CD4-positive, alpha-beta T cell treated with Interleukin-12 subunit alpha and Interleukin-12 subunit beta, for 1 hour (primary cell): ENCODE data around the gene LGR6.
"Not testable (repeated sequence)": the region's sequence is repeated elsewhere in the genome, so short reads cannot be mapped to it uniquely, and the experiment has no call there.

Experiments used
- DNase-seq: peaks from one replicate; pipeline ENCODE4 v3.0.0-alpha.2; 2020

Gene LGR6, protein sequence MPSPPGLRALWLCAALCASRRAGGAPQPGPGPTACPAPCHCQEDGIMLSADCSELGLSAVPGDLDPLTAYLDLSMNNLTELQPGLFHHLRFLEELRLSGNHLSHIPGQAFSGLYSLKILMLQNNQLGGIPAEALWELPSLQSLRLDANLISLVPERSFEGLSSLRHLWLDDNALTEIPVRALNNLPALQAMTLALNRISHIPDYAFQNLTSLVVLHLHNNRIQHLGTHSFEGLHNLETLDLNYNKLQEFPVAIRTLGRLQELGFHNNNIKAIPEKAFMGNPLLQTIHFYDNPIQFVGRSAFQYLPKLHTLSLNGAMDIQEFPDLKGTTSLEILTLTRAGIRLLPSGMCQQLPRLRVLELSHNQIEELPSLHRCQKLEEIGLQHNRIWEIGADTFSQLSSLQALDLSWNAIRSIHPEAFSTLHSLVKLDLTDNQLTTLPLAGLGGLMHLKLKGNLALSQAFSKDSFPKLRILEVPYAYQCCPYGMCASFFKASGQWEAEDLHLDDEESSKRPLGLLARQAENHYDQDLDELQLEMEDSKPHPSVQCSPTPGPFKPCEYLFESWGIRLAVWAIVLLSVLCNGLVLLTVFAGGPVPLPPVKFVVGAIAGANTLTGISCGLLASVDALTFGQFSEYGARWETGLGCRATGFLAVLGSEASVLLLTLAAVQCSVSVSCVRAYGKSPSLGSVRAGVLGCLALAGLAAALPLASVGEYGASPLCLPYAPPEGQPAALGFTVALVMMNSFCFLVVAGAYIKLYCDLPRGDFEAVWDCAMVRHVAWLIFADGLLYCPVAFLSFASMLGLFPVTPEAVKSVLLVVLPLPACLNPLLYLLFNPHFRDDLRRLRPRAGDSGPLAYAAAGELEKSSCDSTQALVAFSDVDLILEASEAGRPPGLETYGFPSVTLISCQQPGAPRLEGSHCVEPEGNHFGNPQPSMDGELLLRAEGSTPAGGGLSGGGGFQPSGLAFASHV

GRCh38 chr1:202193614-202194327 lies at the start of gene LGR6:
LGR6 (plus strand) TSS chr1:202193799; CDS start chr1:202193990, 191 bp downstream.
- DNase-seq: no peak

GRCh38 chr1:202144402-202145067 lies 49.1 kb upstream of the LGR6 start, which contains the start of gene ARL8A:
ARL8A (minus strand) TSS chr1:202144737; CDS start chr1:202144572, 165 bp downstream.
- DNase-seq: peak; percentile 74

DNA sequence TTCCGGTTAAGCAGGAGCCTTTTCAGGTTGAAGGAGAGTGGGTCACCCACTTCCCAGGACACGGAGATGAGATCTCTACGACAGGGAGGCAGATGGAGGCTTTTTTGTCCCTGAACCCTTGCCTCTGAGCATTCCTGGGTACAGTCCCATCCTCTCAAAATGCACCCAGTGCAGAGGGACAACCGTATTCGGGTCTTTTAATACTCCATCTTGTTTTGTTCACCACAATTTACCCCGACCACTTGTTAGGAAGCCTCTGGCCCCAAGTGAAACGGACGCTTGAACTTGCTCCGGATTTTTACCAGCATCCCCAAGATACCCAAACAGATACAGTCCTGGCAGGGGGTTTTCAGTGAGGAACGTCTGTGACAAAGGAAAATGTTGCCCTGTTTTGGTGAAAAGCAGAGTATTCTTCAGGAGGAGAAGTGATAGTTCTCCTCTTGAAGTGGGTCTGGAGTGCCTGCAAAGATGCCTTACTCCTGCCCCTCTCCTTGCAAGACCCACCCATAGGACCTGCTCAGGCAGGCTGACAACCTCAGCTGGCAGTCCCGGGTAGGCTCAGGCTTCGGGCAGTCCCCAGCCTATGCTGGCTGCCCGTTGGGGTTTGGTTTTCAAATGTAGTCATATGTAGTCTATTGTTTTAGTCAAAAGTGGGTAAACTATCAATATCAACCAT lies 48.4 kb upstream of the LGR6 start:
- DNase-seq: peak; percentile 47

- not testable (repeated sequence) for DNase-seq
Observed at GRCh38 chr1:202145744-202146140, 47.9 kb upstream of the LGR6 start.

- DNase-seq: no peak
Observed at GRCh38 chr1:202146279-202146678, 47.3 kb upstream of the LGR6 start.

GRCh38 chr1:202146993-202147392 lies 46.6 kb upstream of the LGR6 start:
- no peak for DNase-seq

DNA sequence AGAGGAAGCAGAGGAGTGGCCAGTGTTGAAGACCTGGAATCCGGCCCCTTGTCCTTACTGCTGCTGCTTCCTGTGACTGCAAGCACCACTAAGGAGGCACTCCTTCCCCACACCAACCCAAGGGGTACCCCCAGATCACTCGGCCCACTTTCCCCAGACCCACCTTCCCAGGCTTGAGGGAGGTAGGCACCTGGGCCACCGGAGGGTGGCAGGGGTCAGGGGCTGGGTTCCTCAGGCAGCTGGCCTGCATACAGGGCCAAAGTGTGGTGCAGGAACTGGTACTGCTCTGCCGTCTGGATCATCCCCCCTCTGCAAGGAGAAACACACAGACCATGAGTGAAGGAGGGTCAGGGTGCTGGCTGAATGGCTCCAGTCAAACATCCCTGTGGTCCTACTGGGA lies 45.2 kb upstream of the LGR6 start:
- DNase-seq: no peak

DNA sequence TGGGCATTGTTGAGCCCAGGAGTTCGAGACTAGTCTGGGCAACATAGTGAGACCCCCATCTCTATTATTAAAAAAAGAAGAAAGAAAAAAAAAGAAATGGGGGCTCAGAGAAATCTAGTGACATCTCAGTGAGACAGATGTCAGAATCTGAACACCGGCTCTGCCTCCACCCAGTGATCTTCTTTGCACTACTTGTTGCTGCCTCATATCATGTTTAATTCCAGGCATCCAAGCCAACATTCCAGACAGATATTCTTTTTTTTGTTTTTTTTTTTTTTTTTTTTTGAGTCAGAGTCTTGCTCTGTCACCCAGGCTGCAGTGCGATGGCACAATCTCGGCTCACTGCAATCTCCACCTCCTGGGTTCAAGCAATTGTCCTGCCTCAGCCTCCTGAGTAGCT lies 44.0 kb upstream of the LGR6 start:
- no peak for DNase-seq

- DNase-seq: no peak
Observed at GRCh38 chr1:202150187-202150586, 43.4 kb upstream of the LGR6 start.

- no peak for DNase-seq
Observed at GRCh38 chr1:202150602-202151001, 43.0 kb upstream of the LGR6 start.

DNA sequence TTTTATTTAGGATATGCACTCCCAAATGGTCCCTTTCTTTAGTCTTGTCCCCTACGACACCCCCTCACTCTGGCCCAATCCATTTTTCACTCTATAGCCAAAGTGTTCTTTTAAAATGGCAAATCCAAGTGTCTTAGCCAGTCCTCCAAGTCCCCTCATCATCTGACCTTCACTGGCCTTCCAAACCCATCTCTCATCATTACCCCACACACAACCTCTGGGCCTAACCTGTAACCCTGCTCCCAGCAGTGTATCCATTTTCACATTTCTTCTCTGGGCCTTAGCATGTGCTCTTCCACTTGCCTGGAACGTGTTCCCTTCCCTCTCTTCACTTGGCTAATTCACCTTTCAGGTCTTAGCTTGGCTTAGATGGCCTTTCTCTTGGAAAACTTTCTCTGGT lies 42.6 kb upstream of the LGR6 start:
- DNase-seq: no peak

GRCh38 chr1:202152399-202152798 lies 41.2 kb upstream of the LGR6 start:
- no peak for DNase-seq

DNA sequence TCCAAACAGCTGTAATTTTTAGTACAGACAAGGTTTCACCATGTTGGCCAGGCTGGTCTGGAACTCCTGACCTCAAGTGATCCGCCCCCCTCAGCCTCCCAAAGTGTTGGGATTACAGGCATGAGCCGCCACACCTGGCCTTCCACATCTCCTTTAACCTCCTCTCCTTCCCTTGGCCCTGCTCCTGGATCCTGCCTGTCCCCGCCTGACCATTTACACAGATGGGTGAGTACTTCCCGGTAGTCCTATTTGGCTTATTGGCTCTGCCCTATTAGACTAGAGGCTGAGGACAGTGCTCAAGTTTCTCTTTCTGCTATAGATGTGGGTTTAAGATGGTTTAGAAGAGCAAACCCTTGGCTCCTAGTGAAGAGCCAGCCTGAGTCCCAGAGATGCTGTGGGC lies 40.3 kb upstream of the LGR6 start:
- no peak for DNase-seq

- no peak for DNase-seq
Observed at GRCh38 chr1:202154148-202154765, 39.3 kb upstream of the LGR6 start.

DNA sequence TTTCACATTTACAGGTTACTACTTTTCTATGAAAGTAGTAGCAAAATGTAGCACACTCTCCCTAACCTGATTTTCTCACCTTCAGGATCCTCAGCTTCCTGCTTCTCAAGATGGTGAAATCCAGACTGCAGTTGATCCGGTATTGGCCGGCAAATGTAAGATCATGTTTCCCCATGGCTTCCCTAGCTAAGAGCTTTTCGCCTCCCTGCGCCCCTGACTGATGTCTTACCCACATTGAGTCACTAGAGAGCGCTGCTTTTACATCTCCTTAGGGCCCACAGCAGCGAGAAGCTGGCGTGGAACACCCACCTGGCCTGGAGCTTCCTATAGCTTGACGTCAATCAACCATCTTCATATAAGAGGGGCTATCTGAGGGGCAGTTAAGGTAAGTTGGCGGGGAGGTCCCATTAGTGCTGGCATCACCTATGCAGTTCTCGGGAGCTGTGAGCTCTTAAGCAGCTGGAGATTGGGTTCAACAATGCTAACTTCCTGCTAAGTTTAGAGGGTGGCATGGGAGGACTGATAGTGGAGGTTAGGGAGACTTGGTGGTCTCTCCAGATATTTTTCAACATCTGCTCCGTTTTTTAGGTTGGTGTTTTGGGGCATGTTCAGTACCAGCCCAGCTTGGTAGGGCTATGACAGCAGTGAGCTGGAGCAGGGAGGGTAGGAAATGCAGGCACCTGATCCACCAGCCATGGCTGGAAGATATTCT lies 38.7 kb upstream of the LGR6 start:
- DNase-seq: peak; percentile 72

- no peak for DNase-seq
Observed at GRCh38 chr1:202155478-202156021, 38.0 kb upstream of the LGR6 start.

DNA sequence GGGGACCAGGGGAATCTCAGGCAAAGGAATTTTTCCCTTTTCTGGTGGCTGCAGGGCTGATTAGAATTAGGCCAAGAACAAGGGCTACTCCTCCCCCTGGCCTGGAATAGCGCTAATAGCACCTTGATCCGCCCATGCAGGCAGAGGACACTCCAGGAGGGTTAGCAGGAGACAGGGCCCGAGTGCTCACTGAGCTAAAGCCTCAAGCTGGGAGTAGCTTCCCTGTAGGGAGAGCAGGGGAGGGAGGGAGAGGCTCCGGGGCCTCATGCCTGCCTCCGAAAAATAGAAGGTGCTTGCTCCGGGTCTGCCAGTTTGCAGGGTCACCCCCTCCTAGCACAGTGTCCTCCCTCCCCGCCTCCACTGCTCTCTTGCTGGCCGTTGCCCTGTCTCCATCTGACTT lies 37.0 kb upstream of the LGR6 start:
- DNase-seq: no peak

GRCh38 chr1:202157945-202158344 lies 35.7 kb upstream of the LGR6 start:
- DNase-seq: no peak

- no peak for DNase-seq
Observed at GRCh38 chr1:202158810-202159533, 34.6 kb upstream of the LGR6 start.
